Retinal pigment epithelial cell (primary cell): ENCODE results near the gene G3BP1.

Source experiments
- DNase-seq: peaks from one replicate; pipeline ENCODE4 v3.0.0-alpha.2; 2010; ENCODE audit warnings: low read depth
- H3K4me3 ChIP-seq: 2 replicates; pipeline ENCODE4 v1.5.1; 2011; ENCODE audit warnings: mild to moderate bottlenecking, low read length, control low read depth, moderate library complexity
- TF ChIP-seq, protein P1 (sequence below): conservative IDR thresholded peaks from 2 replicates; pipeline ENCODE4 v1.5.1; 2011; ENCODE audit warnings: low read depth, low read length, control low read depth, inconsistent platforms

Gene G3BP1

DNA sequence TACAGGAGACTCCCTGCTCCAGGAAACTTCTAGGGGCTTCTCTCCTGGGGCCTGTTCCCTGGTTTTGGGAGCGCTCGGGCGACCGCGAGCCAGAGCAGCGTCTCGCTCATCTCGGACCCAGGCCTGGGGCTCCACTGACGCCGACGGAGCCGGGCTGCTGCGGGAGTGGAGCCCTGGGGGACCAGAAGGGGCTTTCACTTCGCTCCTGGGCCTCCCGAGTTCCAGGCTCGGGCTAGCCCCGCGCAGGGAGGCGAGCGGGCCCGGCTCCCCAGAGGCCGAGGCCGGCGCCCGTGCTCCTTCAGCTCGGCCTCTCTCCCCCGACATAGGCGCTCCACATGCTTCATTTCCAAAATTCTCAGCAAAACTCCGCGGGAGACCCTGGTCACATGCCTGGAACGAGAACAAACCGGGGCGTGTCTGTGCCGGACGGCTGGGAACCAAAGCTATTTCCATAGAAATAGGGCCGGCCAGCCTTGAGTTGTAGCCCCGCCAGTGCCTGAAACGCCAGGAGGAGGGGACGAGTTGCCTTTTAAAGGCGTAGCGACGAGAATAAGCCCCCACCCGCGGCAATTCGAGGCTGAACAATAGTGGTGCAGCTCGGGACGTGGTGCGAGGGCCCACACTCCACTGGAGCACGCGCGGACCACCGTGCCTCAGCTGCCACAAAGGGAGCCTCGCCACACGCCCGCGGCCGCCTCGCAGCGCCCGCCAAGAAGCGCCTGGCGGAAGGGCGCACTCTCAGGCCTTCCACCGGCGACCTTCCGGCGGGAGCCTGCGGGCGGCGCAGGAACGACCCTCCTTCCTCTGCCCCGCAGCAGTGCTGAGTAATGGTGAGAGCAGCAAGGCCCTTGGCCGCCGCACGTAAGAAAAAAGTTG lies 1.1 kb upstream of the G3BP1 start:
- DNase-seq, result no peak
- TF ChIP-seq, protein P1, sequence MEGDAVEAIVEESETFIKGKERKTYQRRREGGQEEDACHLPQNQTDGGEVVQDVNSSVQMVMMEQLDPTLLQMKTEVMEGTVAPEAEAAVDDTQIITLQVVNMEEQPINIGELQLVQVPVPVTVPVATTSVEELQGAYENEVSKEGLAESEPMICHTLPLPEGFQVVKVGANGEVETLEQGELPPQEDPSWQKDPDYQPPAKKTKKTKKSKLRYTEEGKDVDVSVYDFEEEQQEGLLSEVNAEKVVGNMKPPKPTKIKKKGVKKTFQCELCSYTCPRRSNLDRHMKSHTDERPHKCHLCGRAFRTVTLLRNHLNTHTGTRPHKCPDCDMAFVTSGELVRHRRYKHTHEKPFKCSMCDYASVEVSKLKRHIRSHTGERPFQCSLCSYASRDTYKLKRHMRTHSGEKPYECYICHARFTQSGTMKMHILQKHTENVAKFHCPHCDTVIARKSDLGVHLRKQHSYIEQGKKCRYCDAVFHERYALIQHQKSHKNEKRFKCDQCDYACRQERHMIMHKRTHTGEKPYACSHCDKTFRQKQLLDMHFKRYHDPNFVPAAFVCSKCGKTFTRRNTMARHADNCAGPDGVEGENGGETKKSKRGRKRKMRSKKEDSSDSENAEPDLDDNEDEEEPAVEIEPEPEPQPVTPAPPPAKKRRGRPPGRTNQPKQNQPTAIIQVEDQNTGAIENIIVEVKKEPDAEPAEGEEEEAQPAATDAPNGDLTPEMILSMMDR, result peak; percentile 14

DNA sequence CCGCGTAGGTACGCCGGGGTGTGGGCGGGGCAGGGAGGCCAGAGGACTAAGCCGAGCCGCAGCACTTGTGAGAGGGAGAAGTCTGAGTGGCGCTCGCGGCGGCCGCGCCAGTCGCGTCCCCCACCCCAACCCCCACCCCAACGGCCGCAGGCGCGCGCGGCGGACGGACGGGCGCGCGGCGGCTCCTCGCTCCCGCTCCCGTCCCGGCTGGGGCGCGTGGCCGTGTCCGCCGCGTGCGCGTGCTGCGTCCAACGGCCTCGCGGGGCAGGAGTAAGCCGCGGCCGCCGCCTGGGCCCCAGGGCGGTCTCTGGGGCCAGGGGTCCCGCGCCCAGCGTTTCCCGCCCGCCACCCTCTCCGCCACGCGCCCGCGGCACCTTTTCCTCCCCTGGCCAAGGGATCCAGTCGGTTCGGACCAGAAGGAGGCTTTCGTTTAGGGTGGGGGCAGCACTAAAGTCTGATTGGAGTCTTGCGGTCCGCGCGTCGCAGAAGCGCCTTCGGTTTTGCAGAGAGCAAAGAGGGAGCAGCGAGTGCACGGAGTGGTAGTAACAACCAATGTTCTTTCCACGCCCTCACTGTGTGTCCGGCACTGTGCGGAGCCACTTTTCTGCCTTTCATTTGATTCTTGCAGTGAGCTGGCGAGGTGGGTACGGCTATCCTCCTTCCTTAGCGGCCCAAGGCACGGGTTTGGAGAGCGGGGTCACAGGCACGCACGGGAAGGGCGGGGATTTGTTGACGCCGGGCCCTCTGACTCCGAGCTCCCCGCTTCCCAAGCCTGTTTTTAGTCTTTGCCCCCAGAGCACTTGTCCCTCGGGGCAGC lies 483 bp downstream of the G3BP1 start:
- TF ChIP-seq, protein P1, result no peak
- no peak for DNase-seq
- peak overlapping the region; percentile 94 for H3K4me3 ChIP-seq

More for the DNA sequence above, 1.1 kb upstream of the G3BP1 start:
- peak overlapping the region; percentile 48 for H3K4me3 ChIP-seq

DNA sequence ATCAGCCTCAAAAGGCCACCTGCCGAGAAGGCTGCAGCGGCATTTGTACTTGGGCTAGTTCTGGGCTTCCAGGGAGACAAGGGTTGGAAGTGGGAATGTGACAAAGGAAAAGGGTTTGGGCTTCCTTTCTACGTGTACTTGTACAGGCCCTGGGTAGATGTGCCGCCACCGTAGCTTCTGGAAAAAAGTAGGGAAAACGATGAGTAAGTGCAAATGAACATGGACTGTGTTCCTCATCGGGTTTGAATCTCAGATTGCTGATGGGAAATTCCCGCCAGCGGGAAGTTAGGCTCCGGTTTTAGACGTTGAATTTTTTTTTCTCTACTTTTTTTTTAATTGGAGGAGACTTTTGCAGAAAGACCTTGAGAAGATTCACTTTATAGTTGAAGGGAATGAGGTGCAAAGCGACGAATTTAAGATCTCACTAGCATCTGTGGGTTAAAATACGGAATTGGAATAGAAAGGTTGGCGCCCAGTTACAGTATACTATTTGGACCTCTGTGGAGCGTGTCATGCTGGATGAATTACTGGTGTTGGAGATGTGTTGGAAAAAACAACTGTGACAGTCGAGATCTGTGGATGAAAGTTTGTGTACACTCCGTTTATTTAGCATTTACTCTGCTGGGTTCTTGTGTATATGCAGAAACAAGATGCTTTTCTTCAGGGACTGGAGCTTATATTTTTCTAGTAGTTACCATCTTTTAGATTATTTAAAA lies 1.2 kb downstream of the G3BP1 start:
- TF ChIP-seq, protein P1, result no peak
- H3K4me3 ChIP-seq, result peak overlapping the region; percentile 94
- DNase-seq, result no peak

DNA sequence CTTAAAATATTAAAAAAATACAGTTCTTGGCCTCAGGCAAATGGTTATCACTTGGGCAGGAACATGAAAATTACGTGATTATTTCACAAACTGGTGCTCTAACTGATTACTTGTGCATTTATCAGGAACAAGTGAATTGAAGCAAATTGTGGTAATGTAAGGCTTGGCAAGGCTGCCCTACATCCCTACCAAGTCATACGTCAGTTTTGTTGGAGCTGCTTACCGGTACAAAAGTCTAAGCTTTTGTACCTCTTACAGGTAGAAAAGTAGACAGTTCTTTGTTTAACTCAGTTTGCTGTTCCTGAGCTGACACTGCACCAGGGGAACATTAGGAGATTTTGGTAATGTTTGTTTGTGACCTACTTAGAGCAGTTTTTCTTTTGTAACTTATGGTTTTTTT lies 2.2 kb downstream of the G3BP1 start:
- H3K4me3 ChIP-seq, result peak overlapping the region; percentile 94
- TF ChIP-seq, protein P1, result no peak
- no peak for DNase-seq

DNA sequence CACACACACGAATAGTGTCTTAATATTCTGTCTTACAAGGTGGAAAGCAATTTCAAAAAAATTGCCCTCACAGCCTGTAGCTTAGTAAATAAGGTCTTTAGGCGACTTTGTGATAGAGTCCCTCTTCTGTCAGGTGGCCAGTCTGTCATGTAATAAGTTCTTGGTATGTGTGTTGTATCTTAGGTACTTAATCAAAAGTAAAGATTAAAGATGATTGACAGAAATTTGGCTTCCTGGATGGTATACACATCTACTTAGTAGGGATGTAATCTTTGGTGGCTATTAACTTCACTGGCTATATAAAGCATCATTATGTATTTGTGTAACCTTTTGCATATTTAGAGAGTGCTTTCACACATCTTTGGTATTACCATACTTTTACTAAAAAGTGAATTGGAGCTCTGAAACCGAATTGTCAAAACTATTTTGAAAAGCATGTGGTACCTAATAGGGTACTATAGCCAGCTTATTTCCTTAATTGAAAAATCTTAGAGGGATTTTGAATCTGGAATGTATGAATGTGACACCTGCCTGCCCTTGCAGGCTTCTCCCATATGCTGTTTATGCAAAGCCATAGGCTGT lies 3.4 kb downstream of the G3BP1 start:
- DNase-seq, result no peak
- peak overlapping the region; percentile 94 for H3K4me3 ChIP-seq
- TF ChIP-seq, protein P1, result no peak

DNA sequence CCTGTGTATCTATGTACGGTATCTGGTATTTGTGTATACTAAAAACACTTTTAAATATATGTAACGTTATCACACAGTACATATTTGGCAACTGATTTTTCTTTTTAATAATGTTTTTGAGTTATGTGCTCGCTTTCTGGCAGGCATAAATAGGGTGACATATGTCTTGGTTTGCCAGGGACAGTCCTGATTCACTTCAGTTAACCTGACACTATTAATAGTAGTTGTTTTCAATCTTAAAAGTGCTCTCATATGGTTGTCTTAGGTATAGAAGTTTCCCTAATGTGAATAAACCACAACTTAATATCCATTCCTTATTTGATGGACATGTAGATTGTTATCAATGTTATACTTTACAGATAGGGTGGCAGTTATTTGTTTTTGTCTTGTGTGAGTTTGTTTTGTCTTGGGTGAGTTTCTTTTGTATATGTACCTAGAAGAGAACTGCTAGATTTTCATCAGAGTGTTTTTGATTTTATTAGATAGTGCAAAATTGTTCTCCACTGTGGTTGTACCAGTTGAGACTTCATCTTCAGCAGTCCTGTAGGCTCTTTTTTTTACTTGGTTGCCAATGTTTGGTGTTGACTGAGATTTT lies 7.9 kb downstream of the G3BP1 start:
- H3K4me3 ChIP-seq, result no peak overlapping the region
- TF ChIP-seq, protein P1, result no peak
- DNase-seq, result no peak
